HG03066 (cell line): ENCODE results near the gene LDLRAP1.

Experiments
- ATAC-seq: cut with Tn5 transposase; IDR thresholded peaks from one replicate; pipeline ENCODE4 v1.9.1; 2021; ENCODE audit warnings: low read depth; ENCODE audit not compliant: unreplicated experiment

The LDLRAP1 gene

DNA sequence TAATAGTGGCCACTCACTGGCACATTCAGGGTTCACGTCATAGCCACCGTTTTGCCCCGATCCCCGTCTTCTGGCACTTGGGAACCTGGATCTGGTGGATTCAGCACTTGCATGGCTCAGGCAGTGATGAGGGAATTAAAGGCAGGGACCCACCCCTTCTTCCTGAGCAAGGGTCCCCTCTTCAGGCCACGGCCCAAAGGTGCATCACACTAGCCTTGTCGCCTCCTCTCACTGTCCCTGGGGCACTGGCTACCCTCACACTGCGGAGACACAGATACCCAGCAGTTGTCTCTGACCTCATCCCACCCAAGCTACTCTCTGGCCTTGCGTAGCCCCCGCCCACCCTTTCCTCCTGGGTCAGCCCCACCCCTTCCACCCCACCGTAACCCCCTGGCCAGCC lies 19.9 kb upstream of the LDLRAP1 start:
- no peak for ATAC-seq

DNA sequence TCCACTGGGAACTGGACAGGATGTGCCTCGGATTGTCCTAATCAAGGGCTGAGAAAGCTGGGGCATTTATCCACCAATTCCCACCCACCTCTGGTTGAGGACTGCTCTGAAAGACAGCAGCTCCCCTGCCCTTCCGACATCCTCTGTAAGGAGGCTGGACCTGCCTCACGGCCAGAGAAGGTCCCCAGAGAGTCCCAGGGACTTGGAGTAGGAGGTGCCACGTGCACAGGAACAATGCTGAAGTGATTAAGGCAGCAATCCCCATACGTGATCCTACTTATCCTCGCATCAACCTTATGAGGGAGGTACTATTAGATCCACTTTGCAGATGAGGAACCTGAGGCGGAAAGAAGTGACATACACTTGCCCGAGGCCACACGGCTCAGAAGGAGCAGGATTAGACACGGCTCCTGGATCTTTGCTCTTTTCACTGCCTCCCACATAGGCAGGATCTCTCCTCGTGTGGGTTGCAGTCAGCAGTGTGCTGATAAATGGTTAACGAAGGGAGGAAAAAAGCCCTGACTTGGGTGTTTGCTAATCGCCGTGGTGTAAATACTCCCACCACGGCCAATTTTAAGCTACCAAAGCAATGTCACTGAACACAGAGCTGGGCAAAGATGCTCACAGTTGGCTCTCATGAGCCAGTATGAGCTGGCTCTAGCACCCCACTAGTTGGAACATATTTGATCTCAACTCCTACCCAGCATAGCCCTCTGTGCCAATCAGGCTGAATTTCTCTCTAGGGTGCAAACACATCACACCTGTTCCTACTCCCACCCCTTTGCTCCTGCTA lies 18.6 kb upstream of the LDLRAP1 start:
- ATAC-seq, result no peak

DNA sequence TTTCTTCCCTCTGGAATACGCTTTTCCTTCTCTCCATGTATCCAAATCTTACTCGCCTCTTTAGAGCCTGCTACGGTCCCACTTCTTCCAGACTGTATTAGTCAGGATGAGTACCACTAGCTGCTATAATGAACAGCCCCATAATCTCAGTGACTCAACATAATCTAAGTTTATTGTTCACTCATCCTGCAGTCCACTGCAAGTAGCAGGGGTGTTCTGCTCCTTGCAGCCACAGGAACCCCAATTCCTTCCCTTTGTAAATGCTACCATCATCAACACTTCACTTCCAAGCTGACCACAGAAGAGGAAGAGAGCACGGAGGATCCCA lies 18.1 kb upstream of the LDLRAP1 start:
- ATAC-seq, result no peak

DNA sequence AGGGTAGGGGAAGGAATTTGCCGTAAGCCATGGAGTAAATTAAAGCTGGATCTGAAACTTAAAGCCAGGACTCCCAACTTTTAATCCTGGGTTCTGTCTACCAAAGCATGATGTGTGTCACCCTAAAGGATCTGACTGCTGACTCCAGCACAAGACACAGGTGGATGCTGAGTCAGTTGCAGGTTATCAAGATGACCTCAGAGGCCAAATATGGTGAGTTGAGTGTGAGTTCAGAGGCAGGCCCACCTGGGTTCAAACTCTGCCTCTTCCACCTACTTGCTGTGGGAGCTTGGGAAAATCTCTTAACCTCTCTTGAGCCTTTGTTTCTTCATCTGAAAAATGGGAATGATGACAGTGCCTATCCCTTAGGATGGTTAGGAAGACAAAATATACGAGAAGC lies 16.7 kb upstream of the LDLRAP1 start:
- no peak for ATAC-seq

DNA sequence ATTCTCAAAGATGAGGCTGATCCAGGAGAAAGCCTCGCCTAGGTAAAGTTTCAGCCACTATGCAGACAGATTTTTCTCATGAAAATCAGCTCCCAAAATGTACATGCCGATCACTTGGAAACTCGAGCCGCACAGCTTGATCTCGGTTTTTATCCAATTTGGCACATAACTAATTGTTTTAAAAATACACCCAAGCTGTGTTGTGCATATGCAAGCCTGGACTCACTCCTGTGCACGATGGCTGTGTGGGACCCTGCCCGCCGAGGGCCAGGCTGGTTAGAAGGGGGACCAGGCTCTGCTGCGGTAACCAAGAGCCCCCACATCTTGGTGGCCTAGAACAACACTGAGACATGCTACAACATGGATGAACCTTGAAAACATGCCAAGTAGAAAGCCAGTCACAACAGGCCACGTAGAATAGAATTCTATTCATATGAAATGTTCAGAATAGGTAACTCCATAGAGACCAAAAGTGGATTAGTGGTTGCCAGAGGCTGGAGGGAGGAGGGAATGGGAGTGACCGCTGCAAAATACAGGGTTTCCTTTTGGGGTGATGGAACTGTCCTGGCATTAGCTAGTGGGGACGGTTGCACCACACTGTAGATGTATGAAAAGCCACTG lies 16.1 kb upstream of the LDLRAP1 start:
- no peak for ATAC-seq

DNA sequence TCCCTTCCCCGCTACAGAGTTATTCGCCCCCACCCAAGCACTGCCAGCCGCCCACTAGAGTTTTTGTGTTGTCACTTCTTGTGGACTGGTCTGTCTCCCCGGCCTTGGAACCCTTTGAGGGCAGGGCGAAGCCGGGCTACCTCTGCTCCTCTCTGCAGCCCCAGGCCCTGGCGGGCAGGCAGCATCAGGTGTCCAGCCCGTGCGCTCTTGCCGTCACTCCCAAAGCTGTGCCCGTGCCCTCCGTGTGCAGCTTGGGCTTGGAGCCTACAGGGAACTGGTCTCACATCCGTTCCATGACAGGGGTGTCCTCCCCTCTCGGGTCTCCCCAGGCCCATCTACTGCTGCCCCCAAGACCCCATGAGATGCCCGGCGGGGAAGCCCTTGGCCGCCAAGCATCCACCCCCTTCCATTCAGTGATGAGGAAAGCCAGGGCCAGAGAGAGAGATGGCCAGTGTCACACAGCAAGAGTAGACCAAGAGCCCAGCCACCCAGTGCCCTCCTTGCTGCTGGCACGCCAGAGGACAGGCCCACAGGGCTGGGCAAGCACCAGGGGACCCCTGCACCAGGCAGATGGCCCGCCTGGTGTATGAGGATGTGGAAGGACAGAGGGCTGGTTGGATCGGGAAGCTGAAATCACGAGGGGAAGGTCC lies 15.3 kb upstream of the LDLRAP1 start:
- no peak for ATAC-seq

DNA sequence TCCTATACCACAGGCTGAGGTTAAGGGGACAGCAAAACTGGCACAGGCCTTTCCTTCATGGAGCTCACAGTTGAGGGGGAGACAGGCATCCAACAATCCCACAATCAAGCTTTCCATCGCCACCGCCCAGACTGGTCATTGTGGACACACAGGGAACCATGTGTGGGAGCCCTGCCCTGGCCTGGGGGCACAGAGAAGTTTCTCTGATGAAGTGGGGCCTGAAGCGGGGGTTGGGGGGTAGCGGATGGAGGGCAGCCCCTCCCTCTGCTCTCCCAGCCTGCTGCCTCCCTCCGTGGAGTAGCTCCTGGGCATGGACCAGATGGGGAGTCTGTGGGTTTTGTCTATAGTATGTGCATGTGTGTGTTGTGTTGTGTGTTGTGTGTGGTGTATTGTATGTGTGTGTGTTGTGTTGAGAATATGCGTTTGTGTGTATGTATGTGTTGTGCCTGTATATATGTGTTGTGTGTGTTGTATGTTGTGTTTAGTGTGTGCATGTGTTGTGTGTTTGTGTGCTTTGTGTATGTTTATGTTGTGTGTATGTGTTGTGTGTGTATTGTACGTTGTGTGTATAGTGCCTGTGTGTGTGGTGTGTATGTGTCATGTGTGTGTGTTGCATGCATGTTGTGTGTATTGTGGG lies 14.4 kb upstream of the LDLRAP1 start:
- ATAC-seq, result no peak

DNA sequence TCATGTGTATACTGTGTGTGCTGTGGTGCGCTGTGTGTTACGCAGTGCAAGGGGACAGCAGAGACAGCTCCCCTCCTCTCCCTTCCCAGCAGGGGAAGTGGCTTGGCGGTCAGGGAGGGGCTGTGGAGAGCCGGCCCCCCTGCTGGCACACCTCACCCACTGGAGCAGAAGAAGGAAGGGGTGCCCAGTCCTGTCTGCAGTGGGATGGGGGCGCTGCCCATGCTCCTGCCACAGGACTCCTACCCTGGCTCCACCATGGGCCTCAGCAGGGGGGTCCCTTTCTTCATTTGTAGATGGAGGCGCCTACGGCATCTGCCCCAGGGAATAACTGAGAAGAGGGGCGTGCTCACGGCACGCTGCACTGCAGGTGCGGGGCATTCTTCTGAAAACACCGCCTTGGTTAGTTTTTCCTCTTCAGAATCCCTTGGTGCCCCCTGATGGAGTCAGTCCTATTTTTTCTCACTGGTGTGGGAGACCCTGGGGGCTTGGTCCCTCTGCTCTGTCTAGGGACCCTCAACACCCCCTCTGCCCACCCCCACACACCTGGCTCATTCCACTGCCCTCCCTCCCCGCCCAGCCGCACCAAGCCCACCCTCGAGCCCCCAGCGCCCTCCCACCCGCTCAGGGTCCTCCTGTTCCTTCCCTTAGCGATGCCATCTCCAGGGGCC lies 13.8 kb upstream of the LDLRAP1 start:
- ATAC-seq, result no peak

DNA sequence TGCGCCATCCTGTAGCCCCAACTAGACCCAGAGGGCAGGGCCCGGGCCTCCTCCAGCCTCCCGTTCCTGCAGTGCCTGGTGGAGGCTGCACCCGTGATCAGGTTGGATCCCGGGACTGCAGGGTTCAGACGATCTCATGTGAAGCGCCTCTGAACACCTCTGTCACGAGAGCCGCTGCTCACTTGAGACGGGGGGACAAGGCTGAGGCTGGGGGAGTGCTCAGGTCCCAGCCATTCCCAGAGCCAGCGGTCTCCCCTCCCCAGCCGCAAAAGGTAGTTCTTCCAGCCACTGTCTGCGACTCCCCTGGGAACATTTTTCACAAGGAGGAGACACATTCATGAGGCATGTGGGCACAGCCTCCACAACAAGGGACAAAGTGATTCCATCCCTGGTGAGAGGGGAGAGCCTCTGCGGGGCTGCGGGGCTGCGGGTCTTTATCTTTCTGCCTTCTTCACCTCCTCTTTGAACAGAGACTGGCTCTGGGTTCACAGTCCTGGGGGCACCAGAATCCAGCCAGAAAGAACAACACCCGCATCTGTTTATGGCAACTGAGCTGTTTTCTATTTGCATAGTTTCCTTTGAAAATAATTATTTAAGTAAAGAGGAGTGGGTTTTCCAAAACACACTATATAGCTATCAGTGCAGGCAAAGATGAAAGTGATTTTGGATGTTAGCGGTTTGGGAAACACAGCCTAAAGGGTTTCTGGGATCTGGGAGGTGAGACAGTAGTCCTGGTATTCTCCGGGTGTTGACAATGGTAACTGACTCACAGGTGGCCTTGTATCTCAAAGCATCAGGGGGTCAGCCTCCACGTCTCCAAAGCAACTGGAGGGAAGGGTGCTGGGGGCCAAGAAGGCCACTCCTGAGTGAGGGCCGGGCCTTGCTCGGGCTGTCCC lies 13.0 kb upstream of the LDLRAP1 start:
- no peak for ATAC-seq

DNA sequence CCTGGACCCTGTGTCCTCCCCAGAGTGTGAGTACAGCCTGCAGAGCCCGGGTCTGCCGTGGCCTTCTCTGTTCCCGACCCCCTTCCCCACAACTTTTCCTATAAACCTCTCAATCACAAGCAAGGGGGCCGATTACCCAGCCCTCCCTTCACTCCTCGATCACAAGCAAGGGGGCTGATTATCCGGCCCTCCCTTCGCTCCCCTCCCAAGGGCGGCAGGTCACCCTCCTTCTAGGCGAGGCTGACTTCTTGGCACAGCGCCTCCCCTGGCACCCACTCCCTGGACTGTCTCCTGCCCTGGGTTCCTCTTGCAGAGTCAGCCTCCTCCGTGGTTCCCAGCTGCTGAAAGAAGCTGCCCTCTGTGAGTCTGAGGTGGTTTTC lies 12.3 kb upstream of the LDLRAP1 start:
- ATAC-seq, result no peak

DNA sequence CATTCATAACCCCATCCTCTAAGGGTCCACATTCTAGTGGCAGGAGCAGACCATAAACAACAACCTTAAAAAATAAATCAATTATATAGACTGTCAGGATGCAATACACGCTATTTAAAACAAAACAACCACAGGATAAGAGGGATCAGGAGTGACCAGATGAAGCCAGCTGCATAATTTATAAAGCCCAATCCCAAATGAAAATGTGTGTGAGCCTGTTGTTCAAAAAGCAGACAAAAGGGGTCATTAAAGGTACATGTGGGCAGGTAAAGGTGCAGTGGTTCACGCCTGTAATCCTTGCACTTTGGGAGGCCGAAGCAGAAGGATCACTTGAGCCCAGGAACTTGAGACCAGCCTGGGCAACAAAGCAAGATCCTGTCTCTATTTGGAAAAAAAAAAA lies 10.4 kb upstream of the LDLRAP1 start:
- no peak for ATAC-seq

DNA sequence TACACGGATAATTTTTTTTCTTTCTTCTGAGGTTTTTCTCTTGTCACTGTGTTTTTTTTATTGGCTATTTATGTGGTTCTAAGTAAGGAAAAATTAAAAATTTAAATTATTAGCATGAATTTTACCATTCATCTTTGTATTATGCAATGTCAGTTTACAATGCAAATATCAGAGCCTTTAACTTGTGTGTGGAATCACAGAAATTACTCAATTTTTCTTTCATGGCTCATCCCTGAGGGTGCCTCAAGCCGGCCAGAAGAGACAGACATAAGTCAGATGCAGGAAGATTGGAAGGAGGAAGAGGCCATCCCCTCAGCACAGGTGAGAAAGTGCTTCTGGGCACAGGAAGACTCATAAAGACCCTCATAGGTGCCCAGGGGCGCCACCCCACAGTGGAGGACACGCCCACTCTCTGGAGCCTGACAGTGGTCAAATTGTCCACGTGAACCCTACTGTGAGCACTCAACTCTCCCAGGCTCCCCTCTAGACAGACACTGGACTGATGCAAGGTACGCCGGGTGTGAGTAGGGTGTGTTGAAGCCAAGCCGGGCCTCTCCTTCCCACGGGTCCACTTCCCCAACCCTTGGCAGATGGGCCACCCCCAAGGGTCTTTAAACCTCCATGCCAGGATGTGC lies 9.5 kb upstream of the LDLRAP1 start:
- ATAC-seq, result no peak

DNA sequence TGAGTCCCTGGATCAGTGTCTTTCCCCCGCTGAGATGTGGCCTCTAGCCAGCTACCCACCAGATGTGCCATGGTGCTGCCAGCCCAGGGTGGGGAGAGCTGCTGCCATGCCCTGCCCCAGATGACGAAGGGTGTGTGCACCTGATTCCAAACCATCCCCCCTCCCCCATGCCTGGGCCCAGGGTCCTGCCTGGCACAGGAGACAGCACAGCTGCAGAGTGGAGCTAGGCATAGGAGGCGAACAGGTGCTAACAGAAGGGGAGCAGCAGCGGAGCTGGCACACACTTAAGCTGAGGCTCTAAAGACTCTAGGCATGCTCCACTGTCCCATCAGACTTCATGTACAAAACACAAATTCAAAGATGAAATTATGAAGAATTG lies 9.0 kb upstream of the LDLRAP1 start:
- no peak for ATAC-seq

DNA sequence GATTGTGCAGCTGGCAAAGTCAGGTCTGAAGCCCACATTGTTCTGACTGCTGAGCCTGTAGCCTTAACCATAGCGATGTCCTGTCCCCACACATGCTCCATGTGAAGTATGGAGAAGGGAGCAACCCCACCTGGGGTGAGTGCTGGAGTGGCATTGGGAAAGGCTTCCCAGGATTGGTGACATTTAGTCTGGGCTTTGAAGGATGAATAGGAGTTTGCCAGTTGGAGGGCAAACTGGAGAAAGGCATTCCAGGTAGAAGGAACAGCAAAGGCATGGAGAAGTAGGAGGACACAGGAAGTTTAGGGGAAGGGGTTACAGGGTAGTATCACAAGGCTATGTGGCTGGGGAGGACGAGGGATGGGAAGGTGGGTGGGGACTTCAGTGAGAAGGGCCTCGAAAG lies 7.3 kb upstream of the LDLRAP1 start:
- ATAC-seq, result no peak

DNA sequence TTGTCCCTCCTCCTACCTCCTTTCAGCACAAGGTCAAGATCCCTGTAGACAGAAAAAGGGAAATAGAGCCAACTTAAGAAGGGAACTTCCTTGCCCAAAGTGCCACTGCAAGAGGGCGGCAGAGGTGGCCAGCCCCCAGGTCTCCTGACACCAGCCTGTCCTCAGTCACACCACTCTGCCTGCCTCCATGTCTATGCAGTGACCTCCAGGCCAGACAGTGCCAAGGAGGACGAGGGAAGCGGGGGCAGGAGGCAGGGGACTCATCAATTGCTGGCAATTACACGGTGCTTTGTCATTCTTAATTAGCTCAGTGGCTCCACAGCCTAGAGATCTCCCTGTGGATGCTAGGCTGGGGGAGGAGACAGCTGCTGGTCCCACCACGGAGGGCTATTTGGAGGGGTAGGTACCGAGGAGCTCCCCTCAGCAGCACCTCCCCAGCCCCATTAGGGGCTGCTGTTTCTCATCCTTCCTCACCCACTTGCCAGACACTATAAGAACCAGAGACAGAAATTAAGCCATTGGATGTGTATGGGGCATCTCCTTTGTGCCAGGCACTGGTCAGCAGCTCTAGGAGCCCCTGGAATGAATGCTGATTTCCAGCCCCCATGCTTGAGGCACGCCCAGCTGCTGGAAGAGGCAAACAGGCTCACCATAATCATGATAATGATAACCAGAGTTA lies 6.1 kb upstream of the LDLRAP1 start:
- no peak for ATAC-seq

DNA sequence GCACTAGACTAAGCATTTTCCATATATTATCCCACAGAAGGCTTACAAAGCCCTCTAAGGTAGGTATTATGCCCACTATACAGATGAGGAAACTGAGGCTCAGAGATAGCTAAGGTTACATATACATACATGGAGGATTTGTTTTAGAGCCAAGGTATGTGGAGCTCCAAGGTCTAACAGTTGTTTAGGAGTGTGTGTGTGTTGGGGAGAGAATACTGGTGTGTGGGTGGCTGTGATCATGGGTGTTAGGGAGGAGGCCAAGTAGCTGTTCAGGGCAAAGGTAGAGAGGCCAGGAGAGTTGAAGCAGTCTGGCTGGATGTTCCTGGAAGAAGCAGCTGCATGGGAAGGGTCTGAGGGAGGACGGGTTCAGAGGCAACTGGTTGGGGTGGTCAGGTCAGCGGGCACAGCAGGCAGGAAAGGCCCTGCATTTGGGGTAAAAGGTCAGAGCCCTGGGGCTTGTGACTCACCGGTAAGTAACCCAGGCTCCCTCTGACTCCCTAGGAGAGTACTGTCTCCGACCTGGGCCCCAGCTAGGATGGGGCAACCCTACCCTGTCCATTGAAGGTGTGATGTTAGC lies 5.1 kb upstream of the LDLRAP1 start:
- no peak for ATAC-seq

DNA sequence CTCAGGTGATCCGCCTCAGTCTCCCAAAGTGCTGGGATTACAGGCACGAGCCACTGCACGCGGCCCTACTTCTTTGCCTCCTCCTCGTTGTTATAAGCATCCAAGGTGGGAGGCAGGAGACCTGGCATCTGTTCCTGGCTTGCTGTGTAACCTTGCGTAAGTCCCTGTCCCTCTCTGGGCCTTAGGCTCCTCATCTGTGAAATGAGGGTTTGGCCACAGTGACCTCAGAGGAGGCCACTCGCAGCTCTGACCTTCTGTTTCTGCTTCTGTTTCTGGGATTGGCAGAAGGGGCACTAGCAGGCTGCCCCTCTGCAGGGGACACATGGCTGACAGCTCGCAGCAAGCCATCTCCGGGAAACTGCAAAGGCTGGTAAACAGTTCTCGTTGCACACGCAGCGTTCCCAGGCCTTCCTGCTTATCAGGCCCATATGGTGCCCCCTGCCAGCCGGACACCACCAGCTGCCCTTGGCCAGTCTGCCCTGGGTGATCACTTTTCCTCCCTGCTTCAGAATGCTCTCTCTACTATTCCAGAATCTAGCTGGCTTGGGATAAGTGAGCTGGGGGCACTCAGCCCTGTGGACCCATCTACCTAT lies 2.6 kb upstream of the LDLRAP1 start:
- ATAC-seq, result no peak

DNA sequence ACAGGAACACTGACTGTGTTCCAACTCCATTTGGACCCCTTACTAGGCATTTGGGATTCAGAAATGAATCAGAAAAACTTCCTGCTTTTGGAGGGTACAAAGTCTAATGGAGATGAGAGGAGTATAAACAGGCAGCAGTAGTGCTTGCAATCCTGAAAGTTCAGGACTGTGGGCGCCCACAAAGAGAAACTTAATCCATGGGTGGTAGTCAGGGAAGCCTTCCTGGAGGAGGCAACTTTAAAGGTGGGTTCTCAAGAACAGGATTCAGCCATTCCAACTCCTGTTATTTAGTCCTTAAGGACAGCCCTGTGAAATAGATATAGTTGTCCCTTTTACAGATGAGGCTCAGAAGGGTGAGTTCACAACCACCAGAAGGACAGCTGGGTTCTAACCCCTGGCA lies 2.0 kb upstream of the LDLRAP1 start:
- no peak for ATAC-seq
